GM19043 (cell line): ENCODE results near the gene SIPA1L3.

Experiments used
- ATAC-seq: cut with Tn5 transposase; IDR thresholded peaks from one replicate; pipeline ENCODE4 v1.9.1; 2021; ENCODE audit warnings: low read depth; ENCODE audit not compliant: unreplicated experiment

Gene SIPA1L3

DNA sequence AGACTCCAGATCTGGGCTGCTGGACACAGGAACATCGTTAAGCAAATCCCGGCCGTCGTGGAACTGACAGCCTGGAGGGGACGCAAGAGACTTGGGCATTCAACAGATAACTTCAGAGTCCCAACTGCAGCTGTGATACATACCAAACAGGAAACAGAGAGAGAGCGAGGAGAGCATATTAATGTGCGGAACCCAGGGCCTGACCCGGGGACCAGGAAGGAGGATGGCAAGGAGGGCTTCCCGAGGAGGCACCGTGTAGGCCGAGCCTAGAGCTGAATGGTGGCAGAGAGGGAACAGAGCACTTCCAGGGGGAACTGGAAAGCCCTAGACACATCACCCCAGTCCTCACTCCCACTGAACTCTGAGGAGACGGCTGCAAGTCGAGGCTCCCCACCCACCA lies 68.1 kb downstream of the SIPA1L3 start:
- no peak for ATAC-seq

DNA sequence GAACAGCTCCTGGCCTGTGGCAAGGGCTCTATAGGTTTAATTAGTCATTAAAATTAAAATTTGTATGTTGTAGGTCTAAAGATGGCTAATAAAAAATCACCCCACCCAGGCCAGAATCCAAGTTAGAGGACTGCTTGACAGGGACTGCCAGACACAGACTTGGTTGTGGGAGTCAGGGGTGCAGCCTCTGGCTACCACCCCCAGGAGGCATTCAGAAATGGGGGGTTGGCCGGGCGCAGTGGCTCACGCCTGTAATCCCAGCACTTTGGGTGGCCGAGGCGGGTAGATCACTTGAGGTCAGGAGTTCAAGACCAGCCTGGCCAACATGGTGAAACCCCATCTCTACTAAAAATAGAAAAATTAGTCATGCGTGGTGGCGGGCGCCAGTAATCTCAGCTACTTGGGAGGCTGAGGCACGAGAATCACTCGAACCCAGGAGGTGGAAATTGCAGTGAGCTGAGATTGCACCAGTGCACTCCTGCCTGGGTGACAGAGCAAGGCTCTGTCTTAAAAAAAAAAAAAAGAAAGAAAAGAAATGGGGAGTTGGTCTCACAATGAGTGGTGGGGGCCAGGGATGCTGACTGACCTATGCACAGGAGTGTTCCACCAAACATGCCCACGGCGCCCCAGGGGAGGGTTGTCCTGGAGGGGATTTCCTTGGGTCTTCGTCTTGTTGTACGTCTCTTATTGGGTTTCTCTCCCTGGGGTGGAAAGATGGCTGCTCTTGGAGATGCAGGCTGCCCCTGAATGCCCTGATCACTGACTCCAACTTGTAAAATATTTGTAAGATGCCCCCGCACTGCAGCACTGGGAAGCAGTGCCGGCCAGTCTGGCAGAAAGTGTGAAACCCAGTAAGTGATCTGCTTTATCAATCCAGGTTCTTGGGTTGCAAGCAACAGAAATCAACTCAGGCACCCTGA lies 68.8 kb downstream of the SIPA1L3 start:
- no peak for ATAC-seq

DNA sequence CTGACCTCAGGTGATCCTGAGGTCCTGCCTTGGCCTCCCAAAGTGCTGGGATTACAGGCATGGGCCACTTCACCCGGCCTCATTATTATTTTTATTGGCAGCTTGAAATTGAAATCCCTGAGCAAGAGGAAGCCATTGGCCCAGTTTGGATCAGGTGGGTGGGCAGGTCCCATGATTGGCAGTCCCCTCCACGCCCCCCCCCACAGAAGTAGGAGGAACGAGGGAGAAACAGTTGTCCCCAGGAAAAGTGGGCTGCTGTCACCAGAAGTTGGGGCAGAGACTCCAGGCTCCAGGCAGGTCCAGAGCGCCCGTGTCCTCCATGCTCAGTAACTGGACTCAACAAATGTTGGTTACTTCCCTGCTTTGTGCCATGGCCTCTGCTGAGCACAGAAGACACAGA lies 70.4 kb downstream of the SIPA1L3 start:
- ATAC-seq, result no peak

DNA sequence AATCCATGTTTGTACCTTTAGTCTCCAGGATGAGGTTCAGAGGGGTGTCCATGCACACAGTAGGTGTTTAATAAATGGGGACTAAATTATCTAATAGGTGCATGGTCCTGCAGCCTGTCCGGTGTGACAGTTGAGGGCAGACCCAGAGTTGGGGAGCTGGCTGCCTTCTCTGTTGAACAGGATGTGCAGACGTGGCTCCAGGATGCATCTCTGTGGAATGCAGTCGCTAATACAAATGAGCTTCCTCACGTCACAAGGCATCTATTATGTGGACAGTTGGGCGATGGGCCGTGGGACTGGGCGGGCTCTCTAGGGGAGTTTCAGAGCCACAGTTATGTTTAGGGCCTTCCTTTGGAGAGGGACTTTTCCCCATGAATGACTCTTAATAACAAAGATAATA lies 71.0 kb downstream of the SIPA1L3 start:
- no peak for ATAC-seq

DNA sequence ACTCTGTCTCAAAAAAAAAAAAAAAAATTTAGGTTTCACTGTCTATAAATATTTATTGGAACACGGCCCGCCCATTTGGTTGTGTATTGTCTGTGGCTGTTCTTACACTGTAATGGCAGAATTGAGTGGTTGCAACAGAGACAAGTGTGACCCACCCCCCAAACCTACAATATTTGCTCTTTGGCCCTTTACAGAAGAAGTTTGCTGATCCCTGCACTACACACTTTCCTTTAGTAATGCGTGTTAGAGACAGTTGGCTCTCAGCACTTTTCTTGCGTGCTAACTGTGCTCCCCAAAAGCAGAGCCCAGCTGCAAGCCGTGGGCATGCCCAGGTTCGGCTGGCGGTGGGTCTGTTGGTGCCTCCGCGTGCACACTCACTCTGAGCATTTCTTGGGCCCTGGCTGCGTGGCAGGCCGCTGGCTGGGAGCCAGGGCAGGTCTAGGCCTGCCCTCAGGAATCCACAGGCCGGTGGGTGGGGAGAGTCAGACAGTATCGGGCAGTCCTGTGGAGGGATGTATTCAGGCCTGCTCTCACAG lies 72.6 kb downstream of the SIPA1L3 start:
- no peak for ATAC-seq

DNA sequence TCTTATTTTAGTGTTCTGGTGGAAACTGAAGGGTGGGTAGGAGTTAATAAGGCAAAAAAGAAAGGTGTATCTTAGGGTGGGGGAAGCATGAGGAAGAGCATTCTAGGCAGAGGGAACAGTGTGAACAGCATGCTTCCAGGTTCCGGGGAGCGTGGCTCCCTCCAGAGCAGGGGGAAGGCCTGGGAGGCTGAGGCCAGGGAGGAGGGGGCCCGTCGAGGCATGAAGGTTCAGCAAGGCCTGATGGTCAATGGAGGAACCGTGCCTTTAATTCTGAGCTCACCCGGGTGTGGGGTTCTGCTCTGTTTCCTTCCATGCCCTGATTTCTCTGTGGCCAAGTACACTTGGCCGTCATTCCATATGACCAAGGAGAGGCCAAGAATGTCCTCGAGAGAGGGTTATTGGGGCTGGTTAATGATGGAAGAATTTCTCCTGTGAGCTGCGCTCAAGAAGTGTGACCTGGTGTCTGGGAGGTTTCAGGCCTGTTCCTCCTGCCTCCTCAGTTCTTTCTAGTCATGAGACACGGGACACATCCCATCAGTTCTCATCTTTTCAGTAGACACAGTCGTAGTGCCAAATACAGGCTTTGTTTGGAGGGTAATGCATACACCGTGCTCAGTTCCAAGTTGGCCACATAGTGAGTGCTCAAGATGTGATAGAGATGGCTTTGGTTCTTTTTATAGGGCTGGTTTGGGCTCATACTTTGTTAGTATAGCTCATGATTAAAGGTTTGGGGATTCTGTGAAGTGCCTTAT lies 73.6 kb downstream of the SIPA1L3 start:
- ATAC-seq, result no peak

DNA sequence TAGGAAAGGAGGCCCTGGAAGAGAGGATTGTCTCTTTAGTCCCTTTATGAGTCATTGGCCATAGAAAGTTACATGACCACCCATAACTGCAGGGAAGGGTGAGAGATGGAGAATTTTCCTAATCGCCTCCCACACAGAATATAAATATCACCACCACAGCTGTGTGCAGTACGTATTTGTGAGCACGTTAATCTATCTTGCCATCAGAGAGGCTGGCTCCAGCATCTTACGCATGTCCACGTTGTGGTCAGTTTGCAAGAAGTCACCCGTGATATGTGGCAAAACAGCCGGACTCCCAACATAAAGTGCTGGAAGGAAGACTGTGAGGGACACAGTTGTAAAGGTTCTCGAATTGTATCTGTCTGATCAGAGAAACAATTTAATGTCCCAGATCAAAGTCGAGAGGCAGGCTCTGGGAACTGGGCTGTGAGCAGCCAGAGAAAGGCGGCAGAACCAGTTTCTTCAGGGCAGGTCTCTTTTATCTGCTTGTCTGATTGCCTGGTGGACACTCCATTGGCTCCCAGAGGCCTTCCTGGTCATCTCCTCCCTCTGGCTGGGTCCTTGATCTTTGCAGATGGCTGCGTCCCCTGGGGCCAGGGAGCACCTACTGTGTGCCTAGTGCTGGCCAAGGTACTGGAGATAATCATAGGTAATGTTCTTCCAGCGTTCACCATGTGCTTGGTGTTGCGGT lies 74.9 kb downstream of the SIPA1L3 start:
- ATAC-seq, result no peak

DNA sequence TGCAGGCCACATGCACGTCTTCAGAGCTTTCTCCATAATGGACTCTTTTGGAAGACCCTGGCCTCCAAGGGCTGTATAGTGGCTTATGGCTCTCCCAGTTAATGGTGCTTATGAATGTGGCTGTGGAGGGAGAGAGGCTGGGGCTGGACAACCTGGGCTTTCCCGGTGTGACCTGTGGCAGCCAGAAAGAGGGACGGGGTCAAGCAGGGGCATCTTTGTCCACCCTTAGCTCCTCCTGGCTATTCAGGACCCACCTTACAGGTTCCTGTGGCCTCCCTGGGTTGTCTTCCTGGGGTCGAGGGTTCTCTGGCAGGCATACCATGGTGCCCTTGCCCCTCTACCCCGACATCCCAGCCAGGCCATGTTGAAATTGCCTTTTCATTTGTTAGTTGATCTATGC lies 75.6 kb downstream of the SIPA1L3 start:
- ATAC-seq, result no peak

DNA sequence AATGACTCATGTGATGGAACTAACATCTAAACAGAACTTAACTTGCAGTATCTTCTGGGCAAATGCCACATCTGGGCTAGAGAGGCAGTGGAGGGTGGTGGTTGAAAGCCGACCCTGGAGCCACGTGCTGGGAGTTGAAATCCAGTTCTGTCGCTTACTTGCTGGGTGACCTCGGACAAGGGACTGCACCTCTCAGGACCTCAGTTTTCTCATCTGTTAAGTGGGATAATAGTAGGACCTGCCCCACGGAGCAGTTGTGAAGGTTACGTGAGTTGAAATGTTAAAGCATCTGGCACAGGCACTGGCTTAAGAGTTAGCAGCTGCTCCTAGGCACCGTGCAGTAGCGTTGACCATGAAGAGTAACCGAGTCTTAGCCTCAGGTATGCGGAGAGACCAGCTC lies 76.1 kb downstream of the SIPA1L3 start:
- ATAC-seq, result no peak

DNA sequence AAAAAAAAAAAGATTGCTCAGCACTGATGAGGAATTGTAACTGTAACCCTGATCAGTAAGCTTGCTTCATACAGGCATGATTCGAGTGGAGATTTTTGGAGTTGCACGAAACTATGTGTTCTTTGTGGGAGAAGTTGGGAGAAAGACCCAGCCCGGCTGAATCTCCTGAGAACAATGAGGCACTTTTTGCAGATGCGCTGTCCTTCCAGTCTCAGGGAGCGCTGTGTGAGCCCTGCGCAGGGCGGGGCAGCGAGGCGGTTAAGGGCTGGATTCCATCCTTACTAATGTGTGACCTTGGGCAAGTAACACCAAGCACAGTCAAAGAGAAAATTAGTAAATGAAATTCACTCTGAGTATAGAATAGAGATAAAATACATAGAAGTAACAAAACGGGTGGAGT lies 76.9 kb downstream of the SIPA1L3 start:
- ATAC-seq, result no peak

DNA sequence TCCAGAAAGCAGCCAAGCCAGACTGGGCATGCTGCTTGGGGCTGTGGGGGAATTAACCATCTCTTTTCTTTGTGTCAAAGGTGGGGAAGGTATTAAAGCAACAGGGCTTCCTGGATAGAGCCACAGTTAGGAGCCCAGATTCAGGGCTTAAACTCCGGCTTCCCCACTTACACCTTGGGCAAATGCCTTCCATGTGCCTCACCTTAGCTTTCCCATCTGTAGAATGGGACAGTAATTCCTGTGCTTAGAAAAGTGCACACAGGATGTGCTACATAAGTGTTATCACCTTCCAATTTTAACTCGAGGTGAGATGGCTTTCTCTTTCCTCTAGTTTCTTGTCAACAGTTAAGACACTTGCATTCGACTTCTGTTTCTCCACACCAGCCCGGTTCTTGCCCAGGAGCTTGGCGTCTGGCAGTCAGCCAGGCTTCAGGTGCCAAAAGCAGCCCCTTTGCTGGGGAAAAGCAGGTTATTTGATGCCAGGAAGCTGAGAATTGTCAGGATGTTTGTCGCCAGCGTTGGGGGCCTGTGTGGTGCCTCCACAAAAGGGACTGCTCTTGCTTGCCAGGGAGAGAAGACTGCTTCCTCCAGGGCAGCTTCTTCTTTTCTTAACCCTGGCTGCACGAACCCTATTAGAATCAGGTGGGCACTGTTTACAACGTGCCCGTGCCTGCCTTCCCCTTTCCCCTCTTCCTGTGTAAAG lies 79.2 kb downstream of the SIPA1L3 start:
- ATAC-seq, result no peak

DNA sequence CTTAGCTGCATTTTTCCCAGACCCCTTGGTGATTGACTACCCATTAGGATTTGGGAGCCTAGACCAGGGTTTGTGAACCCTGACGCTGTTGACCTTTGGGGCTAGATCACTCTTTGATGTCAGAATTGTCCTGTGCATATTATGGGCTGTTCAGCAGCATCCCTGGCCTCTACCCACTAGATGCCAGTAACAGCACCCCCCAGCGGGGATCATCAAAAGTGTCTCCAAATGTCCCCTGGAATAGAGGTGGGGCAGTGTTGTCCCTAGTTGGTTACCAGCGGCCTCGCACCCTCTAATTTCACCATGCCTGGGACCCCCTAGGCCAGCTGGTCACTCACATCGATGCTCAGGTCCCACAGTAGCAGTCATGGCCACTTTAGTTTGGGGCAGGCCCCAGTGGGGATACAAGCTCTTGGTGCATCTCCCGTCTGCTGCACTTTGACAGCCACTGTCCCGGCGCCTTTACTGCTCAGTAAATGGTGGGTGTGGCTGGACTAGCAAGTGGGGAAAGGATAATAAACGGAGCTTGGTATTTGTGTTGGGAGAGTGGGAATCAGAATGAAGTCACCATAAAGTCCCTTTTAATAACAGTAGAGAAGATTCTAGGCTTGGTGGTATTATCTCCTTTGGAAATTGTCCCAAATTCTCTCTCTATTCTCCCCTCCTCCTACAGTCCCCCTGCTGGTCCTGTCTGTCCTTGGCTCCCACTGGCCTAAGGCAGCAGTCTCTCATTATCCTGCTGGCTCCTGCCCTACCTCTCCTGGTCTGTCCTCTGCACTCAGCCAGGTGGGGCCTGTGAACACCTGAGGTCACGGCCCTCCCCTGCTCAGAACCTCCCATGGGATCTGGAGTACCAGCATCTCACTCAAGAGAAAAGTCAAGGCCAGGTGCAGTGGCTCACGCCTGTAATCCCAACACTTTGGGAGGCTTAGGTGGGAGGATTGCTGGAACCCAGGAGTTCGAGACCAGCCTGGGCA lies 80.6 kb downstream of the SIPA1L3 start:
- no peak for ATAC-seq

DNA sequence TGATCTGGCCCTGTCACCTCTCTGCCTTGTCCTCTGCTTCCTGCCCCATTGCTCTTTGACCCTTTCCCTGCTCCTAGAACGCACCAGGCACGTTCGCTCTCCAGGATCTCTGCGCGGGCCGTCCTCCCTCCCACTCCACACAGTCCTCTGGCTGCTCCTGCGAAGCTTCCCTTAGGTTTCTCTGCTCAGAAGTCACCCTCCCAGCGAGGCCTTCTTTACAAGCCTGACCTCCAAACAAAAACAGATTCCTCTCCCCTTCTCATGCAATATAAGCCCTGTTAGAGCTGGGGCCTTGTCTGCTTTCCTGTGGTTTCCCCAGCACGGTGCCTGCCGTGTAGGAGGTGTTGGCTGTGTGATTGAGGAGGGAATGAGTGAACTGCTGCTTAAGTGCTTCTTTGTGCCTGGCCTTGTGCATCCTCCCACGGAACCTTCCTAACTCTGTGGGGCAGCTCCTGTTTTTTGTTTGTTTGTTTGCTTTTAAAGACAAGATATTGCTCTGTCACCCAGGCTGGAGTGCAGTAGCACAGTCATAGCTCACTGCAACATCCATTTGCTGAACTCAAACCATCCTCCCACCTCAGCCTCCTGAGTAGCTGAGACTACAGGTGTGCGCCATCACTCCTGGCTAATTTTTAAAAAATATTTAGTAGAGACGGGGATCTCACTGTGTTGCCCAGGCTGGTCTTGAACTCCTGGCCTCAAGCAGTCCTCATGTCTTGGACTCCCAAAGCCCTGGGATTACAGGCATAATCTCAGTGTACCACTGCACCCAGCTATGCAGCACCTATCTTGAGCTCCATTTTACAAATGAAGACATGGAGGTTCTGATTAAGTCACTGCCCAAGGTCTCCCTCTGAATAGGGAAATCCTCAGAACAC lies 82.0 kb downstream of the SIPA1L3 start:
- no peak for ATAC-seq

DNA sequence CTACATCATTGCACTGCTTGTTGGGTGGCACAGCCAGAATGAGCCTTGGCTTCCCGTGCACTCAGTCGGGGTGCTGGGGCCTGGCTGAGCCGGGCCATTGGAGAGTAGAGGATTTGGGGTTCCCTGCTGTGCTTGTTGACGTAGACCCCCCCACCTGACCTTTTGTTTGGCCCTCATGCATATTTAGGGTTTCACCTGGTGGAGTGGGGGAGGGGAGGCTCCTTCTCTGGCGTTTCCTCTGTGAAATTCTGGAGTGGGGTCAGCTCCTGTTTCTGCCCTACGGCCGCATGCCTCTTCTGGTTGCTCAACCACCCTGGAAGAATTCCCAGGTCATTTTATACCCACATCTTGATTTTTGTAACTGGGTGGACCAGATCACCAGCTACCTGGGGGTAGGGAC lies 82.8 kb downstream of the SIPA1L3 start:
- ATAC-seq, result no peak

DNA sequence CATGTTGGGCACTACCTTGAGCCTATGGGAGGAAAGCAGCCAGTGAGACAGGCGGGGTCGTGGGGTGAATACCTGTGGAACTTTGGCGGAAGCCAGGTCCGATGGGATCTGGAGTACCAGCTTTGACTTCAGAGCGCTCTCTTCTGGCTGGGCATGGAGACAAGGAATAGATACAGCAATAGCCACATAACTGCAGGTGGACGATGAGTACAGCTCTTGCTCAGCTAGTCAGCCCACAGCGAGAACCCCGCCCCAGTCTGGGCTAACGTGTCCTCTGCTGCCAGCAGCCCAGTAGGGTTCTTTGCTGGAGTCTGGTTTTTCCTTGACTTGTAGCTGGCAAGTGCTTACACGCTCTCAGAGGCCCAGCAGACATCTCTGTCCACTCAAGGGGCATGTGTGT lies 83.4 kb downstream of the SIPA1L3 start:
- ATAC-seq, result no peak

DNA sequence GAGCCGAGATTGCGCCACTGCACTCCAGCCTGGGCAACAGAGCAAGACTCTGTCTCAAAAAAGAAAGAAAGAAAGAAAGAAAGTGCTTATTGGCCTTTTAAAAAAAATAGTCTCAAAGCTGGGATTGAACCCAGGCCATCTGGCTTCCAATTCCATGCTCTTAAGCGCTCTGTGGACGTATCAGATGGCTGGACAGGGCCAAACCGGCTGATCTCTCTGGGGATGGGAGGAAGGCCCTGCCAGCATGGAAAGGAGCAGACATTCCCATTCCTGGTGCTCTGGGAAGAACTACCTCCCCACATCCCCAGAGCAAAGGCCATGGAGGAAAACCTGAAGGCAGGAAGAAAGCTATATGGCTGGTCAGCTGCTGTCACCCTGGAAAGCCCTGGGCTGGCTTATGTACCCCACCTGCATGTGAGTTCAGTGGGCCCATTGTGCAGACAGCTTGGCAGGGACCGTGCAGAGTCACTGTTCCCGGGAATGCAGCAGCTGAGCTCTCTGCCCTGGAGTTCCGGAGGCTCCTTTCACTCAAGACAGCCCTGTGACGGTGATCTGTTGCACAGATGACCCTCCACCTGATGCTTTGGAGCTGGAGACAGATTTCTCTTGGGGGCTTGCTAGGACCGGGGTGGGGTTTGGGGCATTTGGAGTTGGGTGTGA lies 84.3 kb downstream of the SIPA1L3 start:
- ATAC-seq, result no peak

DNA sequence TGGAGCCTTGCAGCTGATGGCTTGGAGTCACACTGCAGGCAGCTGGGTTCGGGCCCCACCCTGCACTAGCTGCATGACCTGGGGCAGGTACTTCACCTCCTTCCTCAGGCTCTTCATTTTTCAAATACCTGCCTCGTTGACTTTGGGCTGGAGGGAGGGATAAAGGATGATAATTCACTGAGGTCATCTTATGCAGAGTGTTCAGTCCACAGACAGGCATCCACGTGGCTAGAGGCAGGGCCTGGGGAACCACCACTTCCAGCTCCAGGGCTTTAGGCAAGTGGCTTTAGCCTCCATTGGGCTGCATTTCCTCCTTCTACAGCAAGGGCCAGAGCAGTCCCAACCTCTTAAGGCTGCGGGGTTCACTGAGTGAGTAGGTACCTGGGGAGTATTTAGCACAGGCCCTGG lies 84.8 kb downstream of the SIPA1L3 start:
- ATAC-seq, result no peak

DNA sequence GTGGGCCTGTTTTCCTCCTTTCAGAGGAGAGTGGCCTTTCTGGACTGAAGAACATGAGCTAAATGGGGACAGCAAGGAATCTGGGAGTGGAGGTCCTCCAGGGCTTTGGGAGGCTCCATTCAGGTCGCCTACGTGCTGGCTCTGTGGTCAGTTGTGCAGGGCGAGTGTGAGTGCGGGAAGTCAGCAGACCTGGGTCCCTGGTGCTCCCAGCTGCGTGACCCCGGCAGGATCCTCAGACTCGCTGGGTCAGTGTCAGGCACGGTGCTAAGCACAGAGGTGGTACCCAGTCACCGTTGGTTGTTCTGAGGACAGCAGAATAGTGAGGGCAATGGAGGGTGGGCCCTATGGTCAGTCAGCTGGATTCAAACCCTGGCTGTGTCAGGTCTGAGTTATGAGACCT lies 85.8 kb downstream of the SIPA1L3 start:
- no peak for ATAC-seq
